GM21619 (cell line): ENCODE results near the gene BCL6.
A peak's percentile ranks its signal among the peaks of the same experiment; 100 is the strongest.

Source experiments
- ATAC-seq: cut with Tn5 transposase; IDR thresholded peaks from one replicate; pipeline ENCODE4 v1.9.1; 2021; ENCODE audit not compliant: unreplicated experiment

The BCL6 gene

GRCh38 chr3:187745201-187746058 is at the start of gene BCL6:
Gene BCL6 (minus strand): TSS chr3:187745468. CDS start chr3:187733693, 11,775 bp downstream.
- ATAC-seq = peak; percentile 75

GRCh38 chr3:187794731-187795130 is 49.5 kb upstream of the BCL6 start:
- ATAC-seq = no peak

GRCh38 chr3:187793618-187794017 is 48.4 kb upstream of the BCL6 start:
- no peak for ATAC-seq

- ATAC-seq = no peak
Measured at GRCh38 chr3:187792521-187792920, 47.3 kb upstream of the BCL6 start.

GRCh38 chr3:187789872-187790271 is 44.6 kb upstream of the BCL6 start:
- ATAC-seq = no peak

GRCh38 chr3:187788984-187789857 is 44.0 kb upstream of the BCL6 start:
- ATAC-seq = no peak

GRCh38 chr3:187783098-187783497 is 37.8 kb upstream of the BCL6 start:
- no peak for ATAC-seq

- ATAC-seq = no peak
Measured at GRCh38 chr3:187782006-187782405, 36.7 kb upstream of the BCL6 start.

- ATAC-seq = no peak
Measured at GRCh38 chr3:187781001-187781400, 35.7 kb upstream of the BCL6 start.

- no peak for ATAC-seq
Measured at GRCh38 chr3:187778726-187779125, 33.5 kb upstream of the BCL6 start.

- ATAC-seq = no peak
Measured at GRCh38 chr3:187777331-187777941, 32.2 kb upstream of the BCL6 start.

- no peak for ATAC-seq
Measured at GRCh38 chr3:187775549-187775948, 30.3 kb upstream of the BCL6 start.

- ATAC-seq = no peak
Measured at GRCh38 chr3:187774185-187774789, 29.0 kb upstream of the BCL6 start.

GRCh38 chr3:187773233-187774184 is 28.2 kb upstream of the BCL6 start:
- peak; percentile 67 for ATAC-seq

- peak; percentile 59 for ATAC-seq
Measured at GRCh38 chr3:187770224-187770623, 25.0 kb upstream of the BCL6 start.

GRCh38 chr3:187769771-187770170 is 24.5 kb upstream of the BCL6 start:
- peak; percentile 10 for ATAC-seq

GRCh38 chr3:187767266-187768012 is 22.2 kb upstream of the BCL6 start:
- no peak for ATAC-seq

GRCh38 chr3:187765342-187765741 is 20.1 kb upstream of the BCL6 start:
- no peak for ATAC-seq
